Prostate gland (tissue), 2 donors: ENCODE data around the gene SH2D2A.

Source experiments
- CTCF ChIP-seq, 4 experiments: fragments of 200-600 bp in 2 of 4; fragments of 450-650 bp in 2 of 4; sonication (generic) in 2 of 4; IDR thresholded peaks; 1 replicate in 3 of 4; 2 replicates in 1 of 4; pipeline ENCODE4 v1.5.1; 2016 to 2019; ENCODE audit warnings: antibody characterized with exemption in 4 of 4, mild to moderate bottlenecking in 2 of 4, moderate library complexity in 2 of 4
- POLR2A ChIP-seq: fragments of 450-650 bp; IDR thresholded peaks from one replicate; pipeline ENCODE4 v1.6.1; 2016; ENCODE audit warnings: antibody characterized with exemption, mild to moderate bottlenecking
- POLR2AphosphoS5 ChIP-seq: sonication (generic); formaldehyde crosslinking; IDR thresholded peaks from one replicate; pipeline ENCODE4 v1.6.1; 2017; ENCODE audit warnings: antibody characterized with exemption

GRCh38 chr1:156856282-156856785 lies 39.7 kb upstream of the SH2D2A start:
- TF ChIP-seq CTCF (IDR thresholded peaks at IDR 0.05) (no peak), POLR2A (no peak), POLR2AphosphoS5 (no peak)
